Measurements from ENCODE around the gene SREBF1. TPM values are rescaled to one million over a fixed set of nuclear protein-coding genes. Genes with fewer than 3 reads are reported as not detected.

SREBF1 gene
- total and polyA plus RNA-seq, 2 experiments from 2014 or later: 39.6 to 85.3 TPM

- TF ChIP-seq, protein P1, sequence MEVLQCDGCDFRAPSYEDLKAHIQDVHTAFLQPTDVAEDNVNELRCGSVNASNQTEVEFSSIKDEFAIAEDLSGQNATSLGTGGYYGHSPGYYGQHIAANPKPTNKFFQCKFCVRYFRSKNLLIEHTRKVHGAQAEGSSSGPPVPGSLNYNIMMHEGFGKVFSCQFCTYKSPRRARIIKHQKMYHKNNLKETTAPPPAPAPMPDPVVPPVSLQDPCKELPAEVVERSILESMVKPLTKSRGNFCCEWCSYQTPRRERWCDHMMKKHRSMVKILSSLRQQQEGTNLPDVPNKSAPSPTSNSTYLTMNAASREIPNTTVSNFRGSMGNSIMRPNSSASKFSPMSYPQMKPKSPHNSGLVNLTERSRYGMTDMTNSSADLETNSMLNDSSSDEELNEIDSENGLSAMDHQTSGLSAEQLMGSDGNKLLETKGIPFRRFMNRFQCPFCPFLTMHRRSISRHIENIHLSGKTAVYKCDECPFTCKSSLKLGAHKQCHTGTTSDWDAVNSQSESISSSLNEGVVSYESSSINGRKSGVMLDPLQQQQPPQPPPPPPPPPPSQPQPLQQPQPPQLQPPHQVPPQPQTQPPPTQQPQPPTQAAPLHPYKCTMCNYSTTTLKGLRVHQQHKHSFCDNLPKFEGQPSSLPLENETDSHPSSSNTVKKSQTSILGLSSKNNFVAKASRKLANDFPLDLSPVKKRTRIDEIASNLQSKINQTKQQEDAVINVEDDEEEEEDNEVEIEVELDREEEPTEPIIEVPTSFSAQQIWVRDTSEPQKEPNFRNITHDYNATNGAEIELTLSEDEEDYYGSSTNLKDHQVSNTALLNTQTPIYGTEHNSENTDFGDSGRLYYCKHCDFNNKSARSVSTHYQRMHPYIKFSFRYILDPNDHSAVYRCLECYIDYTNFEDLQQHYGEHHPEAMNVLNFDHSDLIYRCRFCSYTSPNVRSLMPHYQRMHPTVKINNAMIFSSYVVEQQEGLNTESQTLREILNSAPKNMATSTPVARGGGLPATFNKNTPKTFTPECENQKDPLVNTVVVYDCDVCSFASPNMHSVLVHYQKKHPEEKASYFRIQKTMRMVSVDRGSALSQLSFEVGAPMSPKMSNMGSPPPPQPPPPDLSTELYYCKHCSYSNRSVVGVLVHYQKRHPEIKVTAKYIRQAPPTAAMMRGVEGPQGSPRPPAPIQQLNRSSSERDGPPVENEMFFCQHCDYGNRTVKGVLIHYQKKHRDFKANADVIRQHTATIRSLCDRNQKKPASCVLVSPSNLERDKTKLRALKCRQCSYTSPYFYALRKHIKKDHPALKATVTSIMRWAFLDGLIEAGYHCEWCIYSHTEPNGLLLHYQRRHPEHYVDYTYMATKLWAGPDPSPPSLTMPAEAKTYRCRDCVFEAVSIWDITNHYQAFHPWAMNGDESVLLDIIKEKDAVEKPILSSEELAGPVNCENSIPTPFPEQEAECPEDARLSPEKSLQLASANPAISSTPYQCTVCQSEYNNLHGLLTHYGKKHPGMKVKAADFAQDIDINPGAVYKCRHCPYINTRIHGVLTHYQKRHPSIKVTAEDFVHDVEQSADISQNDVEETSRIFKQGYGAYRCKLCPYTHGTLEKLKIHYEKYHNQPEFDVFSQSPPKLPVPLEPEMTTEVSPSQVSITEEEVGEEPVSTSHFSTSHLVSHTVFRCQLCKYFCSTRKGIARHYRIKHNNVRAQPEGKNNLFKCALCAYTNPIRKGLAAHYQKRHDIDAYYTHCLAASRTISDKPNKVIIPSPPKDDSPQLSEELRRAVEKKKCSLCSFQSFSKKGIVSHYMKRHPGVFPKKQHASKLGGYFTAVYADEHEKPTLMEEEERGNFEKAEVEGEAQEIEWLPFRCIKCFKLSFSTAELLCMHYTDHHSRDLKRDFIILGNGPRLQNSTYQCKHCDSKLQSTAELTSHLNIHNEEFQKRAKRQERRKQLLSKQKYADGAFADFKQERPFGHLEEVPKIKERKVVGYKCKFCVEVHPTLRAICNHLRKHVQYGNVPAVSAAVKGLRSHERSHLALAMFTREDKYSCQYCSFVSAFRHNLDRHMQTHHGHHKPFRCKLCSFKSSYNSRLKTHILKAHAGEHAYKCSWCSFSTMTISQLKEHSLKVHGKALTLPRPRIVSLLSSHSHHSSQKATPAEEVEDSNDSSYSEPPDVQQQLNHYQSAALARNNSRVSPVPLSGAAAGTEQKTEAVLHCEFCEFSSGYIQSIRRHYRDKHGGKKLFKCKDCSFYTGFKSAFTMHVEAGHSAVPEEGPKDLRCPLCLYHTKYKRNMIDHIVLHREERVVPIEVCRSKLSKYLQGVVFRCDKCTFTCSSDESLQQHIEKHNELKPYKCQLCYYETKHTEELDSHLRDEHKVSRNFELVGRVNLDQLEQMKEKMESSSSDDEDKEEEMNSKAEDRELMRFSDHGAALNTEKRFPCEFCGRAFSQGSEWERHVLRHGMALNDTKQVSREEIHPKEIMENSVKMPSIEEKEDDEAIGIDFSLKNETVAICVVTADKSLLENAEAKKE (CRISPR knock-in tag; IDR thresholded peaks at IDR 0.05): no peak
- TF ChIP-seq STAT1 (IDR thresholded peaks at IDR 0.05; ENCODE audit: unreplicated experiment): no peak
- TF ChIP-seq EZH2 (IDR thresholded peaks at IDR 0.05; ENCODE audit: low read depth, unreplicated experiment): no peak
- TF ChIP-seq, protein P2, sequence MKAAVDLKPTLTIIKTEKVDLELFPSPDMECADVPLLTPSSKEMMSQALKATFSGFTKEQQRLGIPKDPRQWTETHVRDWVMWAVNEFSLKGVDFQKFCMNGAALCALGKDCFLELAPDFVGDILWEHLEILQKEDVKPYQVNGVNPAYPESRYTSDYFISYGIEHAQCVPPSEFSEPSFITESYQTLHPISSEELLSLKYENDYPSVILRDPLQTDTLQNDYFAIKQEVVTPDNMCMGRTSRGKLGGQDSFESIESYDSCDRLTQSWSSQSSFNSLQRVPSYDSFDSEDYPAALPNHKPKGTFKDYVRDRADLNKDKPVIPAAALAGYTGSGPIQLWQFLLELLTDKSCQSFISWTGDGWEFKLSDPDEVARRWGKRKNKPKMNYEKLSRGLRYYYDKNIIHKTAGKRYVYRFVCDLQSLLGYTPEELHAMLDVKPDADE (IDR thresholded peaks at IDR 0.05): no peak
Measured at GRCh38 chr17:17812211-17813054, 24.4 kb downstream of the SREBF1 start (continued).

- Histone ChIP-seq H3F3A (replicated peaks; ENCODE audit: low read depth) (peaks cover 19% of the 10 kb centered on the region), H3K79me2 (replicated peaks; ENCODE audit: insufficient read depth) (no peaks in the 10 kb centered on the region), H3K36me3 (ENCODE audit: insufficient read depth) (no peaks in the 10 kb centered on the region; the same call in 1 of the 2 replicates), H2AFZ (no peak overlapping the region), H3K4me1 (ENCODE audit: insufficient read depth) (peaks cover 20% of the 10 kb centered on the region), H3K9me2 (ENCODE audit: insufficient read depth) (no peaks in the 10 kb centered on the region), H3K4me2 (peak overlapping the region; percentile 75), H4K20me1 (replicated peaks; ENCODE audit: insufficient read depth) (peaks cover 16% of the 10 kb centered on the region), H3K4me3 (peak overlapping the region; percentile 36; the same call in 1 of the 2 replicates), H3K27ac (ENCODE audit: low read depth) (0 out of 2 replicates have a peak overlapping the region, but pooled peaks have one; percentile 79), H3K27me3 (ENCODE audit: insufficient read depth) (peaks cover 29% of the 10 kb centered on the region)
- ATAC-seq (peak; percentile 1), DNase-seq (ENCODE audit: low spot score) (no peak)
- Mint-ChIP-seq H3K27me3 (ENCODE audit: insufficient read depth, low read depth, poor library complexity) (peaks cover 30% of the 10 kb centered on the region), H3K36me3 (ENCODE audit: low read depth) (peaks cover 28% of the 10 kb centered on the region), H3K27ac (peak overlapping the region; percentile 82), H3K9me3 (no peaks in the 10 kb centered on the region), H3K4me1 (peaks cover 18% of the 10 kb centered on the region), H3K4me3 (peak overlapping the region; percentile 56)
- no peak for TF ChIP-seq REST (IDR thresholded peaks at IDR 0.05; ENCODE audit: unreplicated experiment)
- no peak for TF ChIP-seq CREB1 (CRISPR knock-in tag; IDR thresholded peaks at IDR 0.05; ENCODE audit: low read depth)
Measured at GRCh38 chr17:17811381-17812210, 25.2 kb downstream of the SREBF1 start.
